T-helper 1 cell (primary cell): ENCODE data around the gene NOX3.
"Not testable (repeated sequence)": the region's sequence is repeated elsewhere in the genome, so short reads cannot be mapped to it uniquely, and the experiment has no call there.

Experiments
- DNase-seq, 5 donors: peaks; one replicate each; pipeline ENCODE4 v3.0.0-alpha.2; 2012 to 2020
- total RNA-seq, 4 donors: gene quantifications; one replicate each; lab custom pipeline; 2026; lab: John Stamatoyannopoulos, UW

Gene NOX3, protein sequence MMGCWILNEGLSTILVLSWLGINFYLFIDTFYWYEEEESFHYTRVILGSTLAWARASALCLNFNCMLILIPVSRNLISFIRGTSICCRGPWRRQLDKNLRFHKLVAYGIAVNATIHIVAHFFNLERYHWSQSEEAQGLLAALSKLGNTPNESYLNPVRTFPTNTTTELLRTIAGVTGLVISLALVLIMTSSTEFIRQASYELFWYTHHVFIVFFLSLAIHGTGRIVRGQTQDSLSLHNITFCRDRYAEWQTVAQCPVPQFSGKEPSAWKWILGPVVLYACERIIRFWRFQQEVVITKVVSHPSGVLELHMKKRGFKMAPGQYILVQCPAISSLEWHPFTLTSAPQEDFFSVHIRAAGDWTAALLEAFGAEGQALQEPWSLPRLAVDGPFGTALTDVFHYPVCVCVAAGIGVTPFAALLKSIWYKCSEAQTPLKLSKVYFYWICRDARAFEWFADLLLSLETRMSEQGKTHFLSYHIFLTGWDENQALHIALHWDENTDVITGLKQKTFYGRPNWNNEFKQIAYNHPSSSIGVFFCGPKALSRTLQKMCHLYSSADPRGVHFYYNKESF
- total RNA-seq = 0 reads per million in 4 donors

DNA sequence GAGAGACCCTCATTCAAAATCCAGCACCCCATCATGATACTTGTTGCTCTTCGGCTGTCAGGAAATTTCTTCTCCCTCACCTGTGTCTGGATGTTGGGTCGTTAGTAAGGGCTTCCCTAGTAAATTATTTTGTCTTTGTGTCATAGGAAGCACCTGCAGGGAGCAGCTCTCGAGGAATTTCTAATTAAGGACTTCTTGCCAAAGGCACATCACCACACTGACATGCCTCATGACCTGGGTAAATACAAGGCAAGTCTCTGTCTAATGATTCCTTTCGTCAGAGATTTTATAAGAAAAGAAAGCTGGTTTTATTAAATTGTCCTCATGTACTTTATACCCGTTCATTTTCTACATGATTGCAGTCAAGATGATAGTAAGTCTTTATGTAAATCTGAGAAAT, at the start of gene NOX3:
NOX3 (minus strand) TSS at position 74 of the 400 bp plus-strand sequence; CDS start at position 35, 39 bp downstream.
- no peak for DNase-seq

DNA sequence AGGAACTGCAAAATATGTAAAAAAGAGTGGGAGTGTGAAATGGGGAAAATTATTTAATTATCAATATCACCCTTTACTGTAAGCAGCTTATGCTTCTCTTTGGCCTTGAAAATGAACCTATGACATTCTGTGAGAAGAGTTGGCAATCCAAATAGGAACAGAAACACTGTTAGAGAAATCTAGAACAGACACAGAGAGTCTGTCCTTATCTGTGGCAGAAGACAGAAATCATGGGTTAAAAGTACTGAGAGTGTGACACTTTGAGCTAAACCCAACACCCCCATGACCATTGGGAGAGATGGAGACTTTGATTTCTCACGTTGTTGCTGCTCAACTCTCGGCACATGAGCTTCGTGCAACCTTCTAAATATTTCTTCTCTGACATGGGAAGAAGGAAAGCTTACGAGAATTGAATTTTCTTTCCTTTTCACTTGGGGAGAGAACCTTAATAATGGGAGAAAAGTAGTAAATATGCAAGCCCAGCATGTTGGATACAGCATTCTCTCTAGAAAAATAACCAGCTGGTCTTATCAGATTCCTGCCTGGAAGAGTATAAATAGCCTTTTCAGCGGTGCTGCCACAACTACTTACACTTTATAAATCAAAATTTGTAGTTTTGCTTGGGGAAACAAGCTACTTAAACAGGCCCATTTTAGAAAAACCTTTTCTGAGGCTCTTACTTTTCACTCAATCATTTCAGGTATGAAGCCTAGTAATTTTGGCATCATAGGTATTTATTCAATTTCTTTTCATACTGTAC, 49.4 kb upstream of the NOX3 start:
- no peak for DNase-seq

DNA sequence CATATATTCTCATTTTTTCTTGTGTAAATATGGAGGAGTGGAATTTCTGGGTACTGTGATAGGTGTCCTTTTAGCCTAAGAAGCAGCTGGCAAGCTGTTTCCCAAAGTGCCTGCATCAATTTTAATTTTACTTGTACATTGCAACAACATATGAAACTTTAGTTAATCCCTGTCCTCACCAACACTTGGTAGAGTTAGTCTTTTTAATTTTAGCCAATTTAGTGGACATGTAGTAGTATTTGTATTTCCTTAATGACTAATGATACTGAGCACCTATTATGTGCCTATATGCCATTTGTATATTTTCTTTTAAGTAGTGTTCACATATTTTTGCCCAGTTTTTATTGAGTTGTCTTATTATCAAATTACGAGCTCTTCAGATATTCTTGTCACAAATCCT, 46.8 kb upstream of the NOX3 start:
- no peak for DNase-seq

DNA sequence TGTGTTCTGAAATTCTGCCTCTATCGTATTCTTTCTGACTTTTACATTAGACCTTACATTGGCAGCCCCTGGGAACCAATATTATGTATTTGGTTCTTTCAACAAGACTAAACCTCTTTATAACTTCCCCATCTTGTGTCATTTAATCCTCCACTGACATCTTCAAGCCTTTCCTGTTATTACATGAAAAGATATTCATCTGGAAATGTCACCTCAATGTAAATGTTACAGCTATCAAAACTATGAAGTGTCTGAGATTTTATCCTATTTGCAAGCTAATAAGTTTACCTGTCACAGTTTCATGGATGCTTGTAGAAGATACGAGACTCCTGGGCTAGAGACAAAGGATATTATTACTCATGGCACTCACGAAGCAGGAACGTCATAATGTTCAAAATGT, 43.9 kb upstream of the NOX3 start:
- no peak for DNase-seq

DNA sequence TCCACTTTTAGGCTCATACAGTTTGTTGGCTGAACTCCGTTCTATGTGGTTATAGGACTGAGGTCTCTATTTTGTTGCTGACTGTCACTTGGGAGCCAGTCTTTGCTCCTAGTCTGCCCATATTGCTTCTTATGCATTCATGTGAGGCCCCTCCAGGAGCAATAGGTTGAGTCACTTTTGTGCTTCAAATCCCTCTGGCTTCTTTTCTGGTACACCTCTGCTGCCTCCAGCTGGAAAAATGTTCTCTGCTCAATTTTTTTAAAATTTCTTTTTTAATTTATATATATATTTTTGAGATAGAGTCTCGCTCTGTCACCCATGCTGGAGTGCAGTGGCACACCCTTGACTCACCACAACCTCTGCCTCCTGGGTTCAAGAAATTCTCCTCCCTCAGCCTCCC, 42.7 kb upstream of the NOX3 start:
- no peak for DNase-seq

DNA sequence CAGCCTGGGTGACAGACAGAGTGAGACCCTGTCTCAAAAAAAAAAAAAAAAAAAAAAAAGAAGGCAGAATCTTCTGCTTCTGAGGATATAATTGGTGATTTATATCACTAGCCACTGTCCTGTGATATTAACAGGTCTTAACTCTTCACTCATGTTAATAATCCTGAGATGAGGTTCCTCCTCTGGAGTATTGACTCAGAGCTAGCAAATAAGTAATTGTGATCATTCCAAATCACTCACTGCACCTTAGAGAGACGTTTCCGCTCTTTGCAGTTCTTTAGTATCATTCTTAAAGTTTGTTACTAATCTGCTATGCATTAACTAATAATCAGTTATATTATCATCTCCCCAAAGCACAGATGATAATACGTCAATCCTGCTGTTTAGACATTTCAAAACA, 41.6 kb upstream of the NOX3 start:
- no peak for DNase-seq

DNA sequence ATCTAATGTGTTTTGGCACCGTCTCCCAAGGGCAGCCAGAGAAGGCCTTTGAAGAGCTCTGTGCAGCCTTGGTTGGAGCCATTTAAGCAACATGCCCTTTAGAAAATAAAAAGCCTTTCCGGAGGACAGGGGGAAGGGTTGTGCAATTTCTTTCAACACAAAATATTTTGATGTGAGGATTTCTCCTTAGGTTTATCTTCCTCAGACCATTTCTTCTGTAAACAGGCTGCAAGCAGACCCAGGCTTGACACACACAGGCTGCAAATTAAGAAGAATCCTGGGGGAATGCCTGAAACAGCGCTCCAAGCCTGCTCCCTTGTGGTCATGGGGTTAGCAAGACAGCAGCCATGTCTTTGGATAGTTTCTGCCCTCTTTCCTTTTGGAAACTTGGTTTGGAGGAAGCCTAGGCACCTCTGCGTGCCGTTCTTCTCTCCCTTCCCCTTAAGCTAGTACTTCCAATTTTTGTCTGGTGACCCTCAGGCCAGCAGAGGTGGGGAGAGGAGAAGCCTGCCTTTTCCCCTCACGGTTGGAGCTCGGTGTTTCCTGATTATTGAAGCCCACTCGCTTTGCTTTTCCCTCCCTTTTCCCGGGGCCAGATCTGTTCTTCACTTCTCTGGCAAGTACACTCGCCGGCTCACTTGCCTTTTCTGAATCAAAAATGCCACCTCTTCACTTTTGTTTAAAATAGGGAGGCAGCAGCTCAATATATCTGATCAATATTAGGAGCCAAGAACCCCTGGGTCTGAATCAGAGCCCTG, 39.6 kb upstream of the NOX3 start:
- no peak for DNase-seq

DNA sequence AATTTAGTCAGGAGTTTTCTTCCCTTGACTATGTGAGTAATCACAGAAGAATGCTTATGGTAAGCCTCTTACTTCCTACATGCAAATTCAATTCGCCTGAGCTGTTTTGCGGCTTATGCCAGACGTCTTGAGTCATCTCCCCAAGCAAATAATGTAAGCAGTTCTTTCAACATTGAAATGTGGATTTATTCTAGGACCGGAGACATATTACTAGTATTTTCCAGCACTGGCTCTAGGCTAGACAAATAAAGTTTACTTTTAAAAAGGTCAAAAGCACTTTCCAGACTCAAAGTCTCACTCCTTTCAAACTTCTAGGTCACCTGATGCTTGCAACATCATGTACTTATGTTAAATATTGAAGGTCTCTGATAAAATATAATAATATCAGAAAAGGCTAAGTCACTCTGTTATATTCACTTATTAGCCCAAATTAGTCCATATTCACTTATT, 38.1 kb upstream of the NOX3 start:
- peak in 1 of 5 donors; percentile 40 for DNase-seq

DNA sequence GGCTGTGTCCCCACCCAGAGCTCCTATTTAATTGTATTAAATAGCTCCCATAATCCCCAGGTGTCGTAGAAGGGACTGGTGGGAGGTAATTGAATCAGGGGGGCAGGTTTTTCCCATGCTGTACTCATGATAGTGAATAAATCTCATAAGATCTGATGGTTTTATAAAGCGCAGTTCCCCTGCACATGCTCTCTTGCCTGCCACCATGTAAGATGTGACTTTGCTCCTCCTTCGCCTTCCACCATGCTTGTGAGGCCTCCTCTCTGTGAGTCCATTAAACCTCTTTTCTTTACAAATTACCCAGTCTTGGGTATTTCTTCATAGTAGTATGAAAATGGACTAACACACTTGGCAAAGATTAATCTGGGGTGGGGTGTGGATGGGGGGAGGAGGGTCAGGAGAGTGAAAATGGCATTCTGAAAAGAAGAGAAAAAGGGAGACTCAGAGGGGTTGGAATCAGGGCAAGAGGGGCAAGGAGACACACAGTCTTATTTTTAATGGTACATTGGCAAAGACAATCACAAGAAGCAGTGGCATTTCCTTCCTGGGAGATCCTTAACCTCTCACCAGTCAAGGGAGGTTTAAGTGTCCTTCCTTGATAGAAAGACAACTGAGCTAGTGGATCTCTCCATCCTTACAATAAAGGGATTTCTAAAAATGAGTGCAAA, 37.5 kb upstream of the NOX3 start:
- no peak for DNase-seq

DNA sequence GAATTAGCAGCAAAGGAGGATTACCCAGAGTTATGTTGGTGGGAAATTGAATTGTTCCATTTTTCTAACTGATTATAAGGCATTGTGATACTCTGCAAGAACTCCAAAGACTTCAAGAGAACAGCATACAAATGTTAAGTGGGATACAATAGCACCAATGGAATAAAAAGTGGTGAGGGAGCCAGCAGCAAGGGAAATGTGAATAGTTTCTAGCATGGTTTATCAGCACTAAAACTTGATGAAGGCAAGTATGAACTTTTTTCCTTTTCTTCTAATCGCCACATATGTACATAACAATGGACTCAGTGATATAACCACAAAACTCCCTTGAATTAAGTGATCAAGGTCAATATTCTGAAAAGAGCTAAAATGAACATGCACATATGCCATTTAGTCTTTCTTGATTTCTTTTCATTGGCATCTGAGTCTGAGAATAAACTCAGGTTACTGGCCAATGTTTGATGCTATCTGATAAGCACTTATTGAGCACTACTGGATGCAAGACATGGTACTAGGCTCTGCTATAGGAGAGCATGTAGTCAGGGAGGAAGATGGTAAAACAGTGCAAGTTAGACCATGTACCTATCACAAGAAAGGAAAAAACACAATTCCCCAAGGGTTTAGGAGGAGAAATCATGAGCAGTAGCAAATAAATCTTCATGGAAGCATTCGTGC, 36.6 kb upstream of the NOX3 start:
- no peak for DNase-seq

DNA sequence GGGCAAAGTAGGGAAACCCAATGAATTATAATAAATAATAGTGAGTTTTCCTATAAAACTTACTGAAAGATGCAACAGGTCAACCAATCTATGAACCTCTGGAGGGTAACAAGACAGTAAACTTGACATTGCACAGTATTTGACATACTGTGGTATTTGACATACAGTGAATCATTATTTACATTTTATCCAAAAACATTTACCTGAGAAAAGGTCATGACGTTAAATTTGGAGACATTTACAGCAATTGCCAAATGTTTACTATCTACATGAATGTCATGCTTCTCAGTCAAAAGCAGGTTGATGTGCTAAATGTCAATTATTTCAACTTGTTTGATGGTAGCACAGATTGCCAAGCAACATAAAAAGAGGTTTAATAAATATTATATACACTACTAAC, 35.8 kb upstream of the NOX3 start:
- no peak for DNase-seq

DNA sequence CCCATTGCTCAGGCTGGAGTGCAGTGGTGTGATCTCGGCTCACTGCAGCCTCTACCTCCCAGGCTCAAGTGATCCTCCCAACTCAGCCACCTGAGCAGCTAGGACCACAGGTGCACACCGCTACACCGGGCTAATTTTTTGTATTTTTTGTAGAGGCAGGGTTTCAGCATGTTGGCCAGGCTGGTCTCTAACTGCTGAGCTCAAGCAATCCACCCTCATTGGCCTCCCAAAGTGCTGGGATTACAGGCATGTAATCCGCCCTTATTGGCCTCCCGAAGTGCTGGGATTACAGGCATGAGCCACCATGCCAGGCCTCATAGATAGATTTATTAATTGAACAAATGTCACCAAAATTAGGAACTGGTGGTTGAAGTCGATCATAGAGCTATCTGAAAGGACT, 32.6 kb upstream of the NOX3 start:
- not testable (repeated sequence) for DNase-seq

DNA sequence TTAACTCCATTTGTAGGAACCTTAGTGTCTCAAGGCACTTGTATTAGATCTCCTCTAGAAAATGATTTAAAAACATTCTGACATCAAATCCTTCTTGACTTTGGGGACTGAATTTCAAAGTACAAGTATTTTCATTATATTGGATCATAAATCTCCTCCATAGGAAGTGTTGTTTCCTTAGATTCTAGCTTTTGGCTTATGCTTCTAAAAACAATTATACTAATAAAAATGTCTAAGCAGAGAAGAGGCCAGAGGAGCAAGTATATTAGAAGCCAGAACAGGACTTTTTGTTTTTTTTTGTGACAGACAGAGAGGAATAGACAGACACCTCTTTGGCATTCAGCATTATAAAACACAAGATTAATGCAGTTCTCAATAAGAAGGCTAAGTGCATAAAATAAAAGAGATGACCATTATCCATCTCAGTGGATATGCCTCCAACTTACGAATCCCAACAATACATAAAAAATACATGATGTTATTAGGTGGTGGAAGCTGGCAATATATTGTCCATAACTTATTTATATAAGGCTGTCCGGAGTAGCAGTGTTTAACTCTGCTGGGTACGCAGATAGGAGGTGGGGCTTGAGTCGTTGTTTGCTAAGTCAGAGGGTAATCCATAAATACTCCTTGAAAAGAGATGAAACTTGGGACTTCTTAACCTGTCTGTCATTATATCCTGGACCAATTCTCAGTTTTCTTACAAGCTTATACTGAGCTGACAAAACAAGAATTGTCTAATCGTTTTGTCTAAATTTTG, 31.9 kb upstream of the NOX3 start:
- DNase-seq = no peak

DNA sequence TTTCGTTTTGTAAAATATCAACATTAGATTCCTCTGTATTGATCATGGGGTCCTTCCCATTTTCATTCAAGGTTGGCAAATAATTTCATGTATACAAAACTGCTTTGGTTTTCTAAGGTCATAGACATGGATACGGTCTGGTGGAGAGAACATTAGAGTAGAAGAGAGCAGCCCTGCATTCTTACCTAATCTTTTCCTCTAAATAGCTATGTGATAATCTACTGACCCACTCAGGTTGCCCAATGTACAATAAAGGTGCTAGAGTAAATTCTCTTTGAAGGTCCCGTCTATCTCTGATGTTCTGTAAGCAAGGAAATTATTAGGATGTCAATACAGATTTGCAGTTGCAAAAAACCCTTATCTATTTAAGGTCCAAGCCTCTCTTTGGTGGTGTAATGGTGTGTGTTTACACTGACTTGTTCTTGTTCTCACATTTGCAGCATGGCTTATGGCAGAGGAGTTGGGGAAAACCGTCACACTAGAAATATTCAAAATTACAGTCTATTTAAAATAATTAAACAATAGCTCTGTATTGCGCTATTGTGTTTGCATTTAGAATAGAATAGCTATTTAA, 31.2 kb upstream of the NOX3 start:
- no peak for DNase-seq

DNA sequence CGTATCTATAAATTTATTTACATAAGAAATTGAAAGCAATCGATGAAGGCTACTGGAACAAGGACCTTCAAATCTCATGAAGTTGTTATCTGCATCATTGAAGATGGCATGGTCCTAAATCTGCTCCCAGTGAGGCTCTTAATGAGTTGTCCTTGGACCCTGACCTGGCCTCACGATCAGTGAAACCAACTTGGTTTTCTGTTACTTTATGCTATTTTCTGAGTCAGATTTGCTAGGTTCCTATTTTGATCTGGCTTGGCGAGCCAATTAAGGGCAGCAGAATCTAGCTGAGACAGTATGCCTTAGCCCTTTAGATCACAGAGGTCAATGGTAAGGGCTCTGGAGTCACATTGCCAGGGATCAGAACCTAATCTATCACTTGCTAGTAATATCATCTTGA, 30.1 kb upstream of the NOX3 start:
- no peak for DNase-seq

DNA sequence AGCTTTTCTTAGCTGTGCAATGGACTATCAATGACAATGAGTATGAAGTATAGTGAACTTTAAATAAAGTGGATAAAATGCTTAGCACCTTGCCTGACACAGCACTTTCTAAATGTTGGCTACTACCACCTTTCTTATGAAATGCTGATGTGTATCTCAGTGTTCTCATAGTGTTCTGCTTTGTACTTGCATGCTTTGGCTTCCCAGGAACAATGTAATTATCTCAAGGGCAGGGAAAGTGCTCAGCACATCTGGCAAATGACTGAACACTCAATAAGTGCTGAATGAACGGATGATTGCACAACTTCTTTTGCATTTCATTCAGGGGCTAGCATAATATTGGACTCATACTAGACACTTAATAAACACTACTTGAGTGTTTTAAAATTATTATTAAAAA, 28.2 kb upstream of the NOX3 start:
- DNase-seq = no peak

DNA sequence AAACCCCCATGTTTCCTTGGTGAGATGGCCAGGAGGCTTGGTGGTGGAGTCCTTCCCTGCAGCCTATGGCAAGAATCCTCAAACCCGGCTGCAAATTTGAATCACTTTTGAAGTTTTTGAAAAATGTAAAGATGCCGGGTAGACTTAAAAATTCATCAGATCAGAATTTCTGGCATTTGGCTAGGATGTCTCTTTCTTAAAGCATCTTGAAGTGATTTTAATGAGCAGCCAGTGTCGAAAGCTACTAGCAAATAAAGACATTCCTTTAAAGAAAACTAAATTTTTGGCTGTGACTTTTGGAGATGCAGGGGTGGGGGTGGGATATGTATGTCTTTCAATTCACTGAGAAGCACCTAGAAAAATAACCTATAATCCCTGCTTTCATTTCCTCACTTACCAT, 25.6 kb upstream of the NOX3 start:
- no peak for DNase-seq

DNA sequence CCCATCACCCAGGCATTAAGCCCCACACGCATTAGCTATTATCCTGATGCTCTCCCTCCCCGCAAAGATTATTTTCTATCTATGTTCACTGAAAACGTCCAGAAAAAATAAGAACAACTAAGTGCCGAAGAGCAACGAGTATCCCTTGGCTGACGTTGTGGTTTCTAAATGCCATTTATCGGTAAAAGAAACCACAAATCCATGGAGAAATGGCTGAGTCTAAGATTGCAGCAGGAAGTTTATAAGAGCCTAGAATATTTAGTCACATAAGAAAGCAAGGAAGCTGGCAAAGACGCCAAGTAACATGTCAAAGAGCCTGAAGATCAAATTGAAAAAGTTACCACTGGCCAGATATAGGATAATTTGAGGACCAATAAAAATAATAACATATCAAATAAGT, 18.1 kb upstream of the NOX3 start:
- no peak for DNase-seq

DNA sequence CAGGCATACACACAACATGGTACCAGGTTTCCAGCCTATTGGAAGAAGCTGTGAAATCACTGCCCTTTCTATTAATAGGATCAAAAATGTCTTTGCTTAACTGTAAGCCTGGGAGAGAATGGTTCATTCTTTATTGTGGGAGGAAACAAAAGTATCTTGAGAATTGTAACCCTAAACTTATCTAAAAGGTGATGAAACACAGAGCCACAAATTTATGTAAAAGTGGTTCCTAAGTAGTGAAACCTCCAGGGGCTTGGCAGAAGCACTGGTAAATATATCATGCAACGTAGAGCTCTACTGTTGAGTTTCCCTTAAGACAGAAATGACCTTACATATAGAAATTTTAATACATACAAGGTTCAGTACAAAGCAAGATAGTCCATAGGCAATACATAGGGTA, 17.2 kb upstream of the NOX3 start:
- DNase-seq = no peak

DNA sequence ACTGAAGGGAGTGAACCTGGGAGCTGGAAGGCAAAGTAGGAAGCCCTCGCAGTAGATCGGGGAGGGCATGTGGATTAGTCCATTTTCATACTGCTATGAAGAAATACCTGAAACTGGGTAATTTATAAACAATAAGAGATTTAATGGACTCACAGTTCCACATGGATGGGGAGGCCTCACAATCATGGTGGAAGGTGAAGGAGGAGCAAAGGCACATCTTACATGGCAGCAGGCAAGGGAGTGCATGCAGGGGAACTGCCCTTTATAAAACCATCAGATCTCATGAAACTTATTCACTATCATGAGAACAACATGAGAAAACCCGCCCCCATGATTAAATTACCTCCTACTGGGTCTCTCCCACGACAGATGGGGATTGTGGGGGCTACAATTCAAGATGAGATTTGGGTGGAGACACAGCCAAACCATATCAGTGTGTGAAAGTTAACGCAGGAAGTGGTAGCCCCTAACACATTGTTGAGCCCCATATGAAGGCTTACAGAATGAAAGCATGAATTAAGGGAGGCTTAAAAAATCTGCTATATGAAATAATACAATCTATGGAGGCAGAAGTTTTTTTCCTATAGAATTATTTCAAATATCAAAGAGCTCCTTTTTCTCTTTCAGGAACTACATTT, 15.5 kb upstream of the NOX3 start:
- not testable (repeated sequence) for DNase-seq
